NCI-H1436 (cell line): ENCODE measurements around the gene CALN1.
"Not testable (repeated sequence)": the region's sequence is repeated elsewhere in the genome, so short reads cannot be mapped to it uniquely, and the experiment has no call there.

ENCODE experiments used
- DNase-seq: peaks from one replicate; lab custom pipeline; 2025; lab: John Stamatoyannopoulos, UW

CALN1 gene

GRCh38 chr7:72408966-72409637 is 3.0 kb downstream of the CALN1 start:
- DNase-seq, result no peak

DNA sequence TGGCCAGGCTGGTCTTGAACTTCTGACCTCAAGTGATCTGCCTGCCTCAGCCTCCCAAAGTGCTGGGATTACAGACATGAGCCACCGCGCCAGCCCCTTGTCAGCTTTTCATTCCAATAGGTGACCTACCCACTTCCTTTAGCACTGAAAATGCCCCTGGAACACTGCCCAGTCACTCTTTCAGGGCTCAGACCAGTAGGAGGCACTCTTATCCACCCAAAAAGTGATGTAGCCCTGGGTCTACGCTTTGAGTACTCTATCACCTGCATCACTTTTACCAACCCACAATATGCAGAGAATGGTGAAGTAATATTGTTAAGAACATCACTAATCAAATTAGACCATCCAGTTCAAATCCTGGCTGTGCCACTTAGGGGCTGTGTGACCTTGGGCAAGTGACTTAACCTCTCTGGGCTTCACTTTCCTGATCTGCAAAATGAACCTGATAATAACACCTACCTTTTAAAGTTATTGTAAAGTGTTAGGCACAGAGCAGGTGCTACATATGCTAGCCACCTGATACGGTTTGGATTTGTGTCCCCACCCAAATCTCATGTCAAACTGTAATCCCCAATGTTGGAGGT is 5.2 kb downstream of the CALN1 start:
- DNase-seq, result no peak

DNA sequence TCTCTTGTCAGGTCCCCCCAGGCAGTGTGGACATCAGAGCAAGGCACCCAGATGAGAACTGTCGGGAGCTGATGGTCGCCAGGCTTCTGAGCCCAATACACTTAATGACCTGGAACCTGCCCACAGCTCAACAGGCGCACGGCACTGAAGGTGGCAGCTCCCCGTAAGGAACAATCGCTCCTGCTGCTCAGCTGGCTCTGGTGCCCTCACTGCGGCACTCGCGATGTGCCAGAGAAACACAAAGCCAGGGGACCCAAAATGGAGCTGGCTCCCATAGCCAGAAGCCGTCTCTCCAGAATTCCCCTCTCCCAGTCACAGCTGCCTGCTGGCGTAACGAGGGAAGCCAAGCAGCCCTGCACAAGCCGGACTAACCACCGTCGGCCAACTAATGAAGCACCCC is 6.3 kb downstream of the CALN1 start:
- no peak for DNase-seq

- DNase-seq, result no peak
Measured at GRCh38 chr7:72405418-72405817, 6.7 kb downstream of the CALN1 start.

DNA sequence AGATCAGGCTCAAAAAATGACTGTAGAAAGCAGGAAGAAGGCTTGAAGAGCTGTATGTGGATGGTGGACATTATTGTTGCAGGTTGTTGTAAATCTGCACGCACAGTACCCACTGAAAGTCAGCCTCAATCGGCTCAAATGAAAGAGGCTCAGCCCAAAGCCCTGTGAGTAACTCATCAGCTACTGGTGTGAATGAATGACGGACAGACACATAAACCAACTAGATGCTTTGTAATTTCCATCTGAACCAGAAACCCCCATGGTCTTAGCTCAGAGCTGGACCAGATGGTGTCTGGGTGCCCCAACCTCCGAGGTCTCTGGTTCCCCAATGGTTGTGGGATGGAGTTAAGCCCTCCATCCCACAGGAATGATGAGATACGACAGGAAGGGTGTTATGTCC is 7.4 kb downstream of the CALN1 start:
- DNase-seq, result no peak

GRCh38 chr7:72403458-72404076 is 8.6 kb downstream of the CALN1 start:
- no peak for DNase-seq

- DNase-seq, result no peak
Measured at GRCh38 chr7:72394016-72394415, 18.1 kb downstream of the CALN1 start.

DNA sequence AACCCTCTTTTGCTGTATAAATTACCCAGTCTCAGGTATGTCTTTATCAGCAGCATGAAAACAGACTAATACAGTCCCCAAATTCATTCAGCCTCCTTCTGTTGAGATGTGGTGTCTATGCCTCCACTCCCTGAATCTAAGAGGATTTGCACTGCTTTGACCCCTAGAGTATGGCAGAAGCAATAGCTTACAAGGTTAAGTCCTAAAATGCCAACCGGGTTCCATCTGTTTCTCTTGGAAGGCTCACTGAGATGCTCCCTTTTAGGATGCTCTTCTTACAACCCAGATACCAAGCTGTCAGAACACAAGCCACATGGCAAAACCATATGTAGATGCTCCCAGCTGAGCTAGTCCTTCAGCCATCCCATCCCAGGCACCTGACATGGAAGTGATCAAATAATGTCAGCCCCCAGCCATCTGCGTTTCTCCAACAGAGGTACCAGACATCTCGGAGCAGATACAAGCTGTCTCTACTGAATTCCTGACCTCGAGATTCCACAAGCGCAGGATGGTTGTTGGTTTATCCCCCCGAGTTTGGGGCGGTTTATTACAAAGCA is 20.2 kb downstream of the CALN1 start:
- no peak for DNase-seq

DNA sequence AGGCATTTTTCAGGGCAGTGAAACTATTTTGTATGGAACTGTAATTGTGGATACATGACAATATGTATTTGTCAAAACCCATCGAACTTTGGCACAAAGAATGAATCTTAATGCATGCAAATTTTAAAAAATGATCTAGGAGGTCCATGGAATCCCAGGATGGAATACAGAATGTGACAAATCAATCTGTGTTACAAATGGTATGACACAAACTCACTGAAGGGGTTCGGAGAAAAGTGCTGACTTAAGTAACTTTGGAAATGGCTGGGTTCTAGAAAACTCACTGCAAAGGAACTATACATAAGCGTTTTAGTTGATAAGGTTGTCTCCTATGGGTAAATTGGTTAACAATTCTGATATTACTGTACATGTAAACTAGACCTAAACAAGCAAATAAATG is 26.0 kb downstream of the CALN1 start:
- DNase-seq, result no peak

DNA sequence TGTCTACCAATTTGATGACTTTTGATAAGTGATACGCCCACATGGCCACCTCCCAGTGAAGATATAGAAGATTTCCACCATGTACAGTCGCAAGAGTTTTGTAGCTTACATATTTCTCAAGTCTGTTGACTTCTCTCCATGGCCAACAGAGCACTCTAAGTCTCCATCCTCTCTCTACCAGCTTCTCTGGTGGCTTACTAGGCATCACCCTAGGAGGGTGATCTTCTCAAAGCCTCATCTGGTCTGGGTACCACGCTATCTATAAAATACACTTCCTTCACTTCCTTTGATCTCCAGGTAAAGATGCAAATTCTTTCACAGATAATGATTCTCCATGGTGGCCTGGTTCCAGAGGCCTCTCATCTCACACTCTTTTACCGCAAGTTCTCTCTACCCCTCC is 49.9 kb downstream of the CALN1 start:
- no peak for DNase-seq

DNA sequence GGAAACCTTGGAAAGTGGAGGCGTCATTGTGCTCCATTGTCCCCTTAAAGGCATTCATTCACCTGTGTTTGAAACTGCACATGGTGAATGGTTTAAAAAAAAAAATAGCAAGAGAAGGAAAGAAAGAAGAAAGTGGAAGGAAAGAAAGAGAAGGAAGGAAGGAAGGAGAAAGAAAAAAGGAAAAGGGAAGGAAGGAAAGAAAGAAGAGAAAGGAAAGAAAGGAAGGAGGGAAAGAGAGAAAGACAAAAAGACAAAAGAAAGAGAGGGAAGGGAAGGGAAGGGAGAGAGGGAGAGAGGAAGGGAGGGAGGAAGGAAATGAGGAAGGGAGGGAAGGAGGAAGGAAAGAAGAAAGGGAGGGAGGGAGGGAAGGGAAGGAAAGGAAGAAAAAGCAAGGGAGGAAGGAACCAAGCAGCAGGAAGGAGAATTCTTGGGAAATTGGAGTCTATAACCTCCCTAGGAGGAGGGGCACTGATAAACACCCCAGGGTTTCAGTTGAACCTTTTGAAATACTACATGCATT is 66.9 kb downstream of the CALN1 start:
- DNase-seq, result no peak

DNA sequence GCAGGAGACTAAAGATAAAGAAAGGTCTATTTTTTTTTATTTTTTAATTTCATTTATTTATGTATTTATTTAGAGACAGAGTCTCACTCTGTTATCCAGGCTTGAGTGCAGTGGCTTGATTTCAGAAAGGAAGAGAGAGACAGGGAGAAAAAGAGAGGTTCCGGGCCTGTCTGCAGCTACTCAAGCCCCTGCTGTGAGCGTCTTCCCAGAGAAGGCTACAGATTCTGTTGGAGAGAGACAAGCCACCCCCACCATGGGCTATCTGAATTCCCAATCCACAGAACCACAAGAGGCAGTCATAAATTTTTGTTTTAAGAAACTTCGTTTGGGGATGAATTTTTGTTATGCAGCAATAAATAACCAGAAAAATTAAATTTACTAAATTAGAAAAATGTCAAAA is 68.1 kb downstream of the CALN1 start:
- no peak for DNase-seq

GRCh38 chr7:72343354-72343753 is 68.8 kb downstream of the CALN1 start:
- not testable (repeated sequence) for DNase-seq

GRCh38 chr7:72337390-72338167 is 74.6 kb downstream of the CALN1 start:
- no peak for DNase-seq

DNA sequence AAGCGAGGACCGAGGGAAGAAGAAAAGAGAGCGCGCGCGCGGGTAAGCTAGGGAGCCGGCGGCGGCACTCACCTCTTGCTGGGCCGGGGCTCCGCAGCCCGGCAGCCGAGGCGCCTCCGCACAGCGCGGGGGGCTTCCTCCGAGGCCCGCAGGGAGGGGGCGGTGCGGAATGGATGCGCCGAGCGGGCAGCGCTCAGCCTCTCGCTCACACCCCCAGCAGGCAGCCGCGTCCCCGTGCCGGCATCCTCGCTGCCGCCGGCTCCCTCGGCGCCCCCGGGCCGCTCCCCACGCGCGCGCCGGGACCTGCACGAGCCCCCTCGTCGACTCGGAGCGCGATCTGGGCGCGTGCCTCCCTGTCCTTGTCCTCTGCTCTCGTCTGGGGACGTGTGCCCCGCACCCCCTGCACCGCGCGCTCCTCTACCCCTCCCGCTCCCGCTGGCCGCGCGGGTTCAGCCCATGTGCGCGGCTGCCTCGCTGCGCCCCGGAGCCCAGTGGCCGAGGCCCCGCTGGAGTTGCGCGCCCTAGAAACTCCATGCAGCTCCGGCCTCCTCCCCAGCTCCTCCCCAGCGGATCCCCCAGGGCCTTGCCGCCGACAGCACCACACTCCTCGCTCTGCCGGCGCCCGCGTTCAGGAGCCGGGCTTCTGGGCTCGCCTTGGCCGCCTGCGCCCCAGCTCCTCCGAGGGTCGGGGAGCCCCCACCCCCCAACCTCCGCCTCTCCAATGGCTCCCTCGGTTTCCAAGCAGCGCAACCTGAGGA is 75.3 kb downstream of the CALN1 start:
- DNase-seq, result no peak

DNA sequence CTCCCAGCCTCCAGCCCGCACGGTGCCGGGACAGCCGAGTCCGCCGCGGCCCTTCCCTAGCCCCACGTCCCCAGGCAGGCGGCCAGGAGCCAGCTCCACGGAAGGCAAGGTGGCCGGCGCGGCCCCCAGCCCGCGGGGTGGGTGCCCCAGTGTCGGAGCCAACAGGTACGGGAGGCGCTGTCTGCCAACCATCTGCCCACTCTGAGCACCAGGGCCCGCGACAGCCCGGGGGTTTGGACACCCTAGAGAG is 75.8 kb downstream of the CALN1 start:
- no peak for DNase-seq

DNA sequence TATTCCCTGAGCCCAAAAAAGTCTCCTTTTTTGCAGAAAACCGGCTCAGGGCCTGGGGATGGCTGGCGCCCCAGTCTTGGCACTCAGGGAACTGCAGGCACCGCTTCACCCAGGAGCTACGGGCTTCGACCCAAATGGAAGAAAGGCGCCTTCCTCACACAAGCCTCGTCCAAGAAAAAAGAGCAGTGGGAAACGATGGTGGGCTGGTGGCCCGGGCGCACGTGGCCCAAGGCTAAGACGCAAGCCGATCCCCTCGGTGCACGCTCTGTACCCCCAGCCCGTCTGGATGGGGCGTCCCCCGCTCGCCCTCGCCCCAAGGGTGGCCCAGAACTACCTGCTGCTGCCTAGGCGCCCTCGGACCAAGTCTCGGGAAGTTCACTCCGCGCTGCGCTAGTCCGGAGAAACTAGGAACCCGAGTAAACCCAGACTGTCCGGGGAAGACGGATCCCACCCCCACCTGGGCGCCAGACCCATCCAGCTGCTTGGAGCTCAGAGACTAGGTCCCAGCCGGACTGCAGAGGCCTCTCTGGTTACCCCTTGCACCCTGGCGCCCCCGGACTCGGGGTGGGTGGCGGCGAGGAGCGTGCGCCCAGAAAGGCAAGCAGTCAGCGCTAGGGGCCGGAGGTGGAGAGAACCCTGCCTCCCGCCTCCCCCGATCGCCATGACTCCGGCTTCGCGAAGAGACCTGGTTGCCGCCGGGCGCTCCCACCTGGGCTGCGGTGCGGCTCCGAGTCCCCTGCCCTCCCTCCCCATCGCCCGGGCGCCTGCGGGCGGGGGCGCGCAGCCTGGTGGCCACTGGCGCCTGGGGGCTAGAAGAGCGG is 76.4 kb downstream of the CALN1 start:
- no peak for DNase-seq

GRCh38 chr7:72334698-72335097 is 77.4 kb downstream of the CALN1 start:
- no peak for DNase-seq

DNA sequence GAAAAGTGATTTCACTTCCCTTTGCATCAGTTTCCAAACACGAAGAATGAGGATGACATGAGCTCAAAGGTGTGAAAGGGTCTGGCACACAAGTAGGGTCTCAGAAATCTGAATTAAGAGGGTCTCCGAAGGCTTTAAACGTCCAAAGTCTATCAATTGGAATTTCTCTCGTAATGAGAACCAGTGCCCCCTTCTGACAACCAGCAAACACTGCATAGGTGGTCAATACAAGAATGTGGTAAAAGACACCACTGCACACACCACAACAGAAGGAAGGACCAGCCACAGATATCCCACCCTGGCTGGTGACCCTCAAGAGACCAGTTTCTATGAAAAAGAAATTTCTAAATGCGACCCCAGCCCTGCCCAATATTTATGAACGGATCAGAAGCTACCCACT is 78.1 kb downstream of the CALN1 start:
- no peak for DNase-seq

DNA sequence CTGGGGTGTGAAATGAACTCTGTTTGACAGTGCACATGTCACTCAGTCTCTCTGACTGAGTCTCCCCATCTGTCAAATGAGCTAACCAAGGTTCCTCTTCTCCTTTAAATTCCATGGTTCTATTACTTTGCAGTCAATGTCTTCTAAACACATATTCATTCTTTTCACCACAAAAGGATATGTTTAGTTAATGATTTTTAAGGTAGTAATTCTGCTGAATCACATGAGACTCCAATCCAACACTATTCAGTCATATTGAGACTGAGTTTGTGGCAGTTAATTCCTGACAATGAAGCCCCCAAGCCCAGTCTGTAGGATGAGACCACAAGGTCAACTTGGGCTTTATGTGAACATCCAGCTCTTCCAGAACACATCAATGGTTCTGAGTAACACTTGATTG is 85.3 kb downstream of the CALN1 start:
- DNase-seq, result no peak

GRCh38 chr7:72326365-72326764 is 85.8 kb downstream of the CALN1 start:
- DNase-seq, result no peak
